CD4-positive, alpha-beta T cell treated with Interleukin-6 at 100 ng/mL for 8 hours (primary cell): Measurements from ENCODE around the gene ZSWIM9.
A peak's percentile ranks its signal among the peaks of the same experiment; 100 is the strongest.
"Not testable (repeated sequence)": the region's sequence is repeated elsewhere in the genome, so short reads cannot be mapped to it uniquely, and the experiment has no call there.

Experiments
- DNase-seq: peaks from one replicate; pipeline ENCODE4 v3.0.0-alpha.2; 2020; ENCODE audit warnings: mixed read lengths, low spot score

The ZSWIM9 gene

DNA sequence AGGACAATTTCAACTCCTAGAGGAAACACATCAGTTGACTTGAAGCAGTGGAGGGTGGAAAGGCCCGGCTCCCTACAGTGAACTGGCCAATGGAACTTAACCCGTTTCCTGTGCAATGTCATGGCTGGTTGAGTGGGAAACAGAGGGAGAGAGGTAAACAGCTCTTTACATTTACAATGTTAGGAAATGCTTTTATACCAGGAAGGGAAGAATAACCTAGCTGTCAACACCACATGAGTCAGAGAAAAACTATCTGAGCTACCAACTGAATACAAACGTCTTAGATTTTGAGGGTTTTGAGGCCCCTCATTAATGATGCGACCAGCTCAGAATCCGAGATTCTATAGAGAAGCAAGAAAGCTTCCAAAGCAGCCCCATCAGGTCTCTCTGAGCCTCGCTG is 48.5 kb downstream of the ZSWIM9 start:
- DNase-seq, result no peak

GRCh38 chr19:48220784-48221183 is 50.3 kb downstream of the ZSWIM9 start:
- DNase-seq, result not testable (repeated sequence)

DNA sequence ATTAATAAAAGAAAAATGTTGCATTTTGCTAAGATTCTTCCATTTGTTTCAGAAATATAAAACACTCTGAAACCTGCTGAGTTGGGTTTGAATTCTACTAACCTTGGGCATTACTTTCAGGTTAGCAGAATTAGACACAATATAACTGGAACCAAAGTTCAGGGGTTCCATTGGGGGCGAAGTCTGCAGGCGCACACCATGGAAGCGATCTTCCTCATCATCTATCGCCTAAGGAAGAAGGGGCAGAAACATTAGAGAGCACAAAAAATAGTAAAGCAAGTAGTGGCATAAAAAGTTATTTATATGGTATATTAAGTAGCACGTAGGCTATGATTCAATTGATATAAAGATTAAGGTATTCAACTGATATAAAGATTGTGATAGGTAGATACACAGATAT is 51.1 kb downstream of the ZSWIM9 start:
- DNase-seq, result no peak

GRCh38 chr19:48230555-48231129 is 60.2 kb downstream of the ZSWIM9 start:
- DNase-seq, result no peak

GRCh38 chr19:48237057-48237456 is 66.6 kb downstream of the ZSWIM9 start:
- DNase-seq, result no peak

DNA sequence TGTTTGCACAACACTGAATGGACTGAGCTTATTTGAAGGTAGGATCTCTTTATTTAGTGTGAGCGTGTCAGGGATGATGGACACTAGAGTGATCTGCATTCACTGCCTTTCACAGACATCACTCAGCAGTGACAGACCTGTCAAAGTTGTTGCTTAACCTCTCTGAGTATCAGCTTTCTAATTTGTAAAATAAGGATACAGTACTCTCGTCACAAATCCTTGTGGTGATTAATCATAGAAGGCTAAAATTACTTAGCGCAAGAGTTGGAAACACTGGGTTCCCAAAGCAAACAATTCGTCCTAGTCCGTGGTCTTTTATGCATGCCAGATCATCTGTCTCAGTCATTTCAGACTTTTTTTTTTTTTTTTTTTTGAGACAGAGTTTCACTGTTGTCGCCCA is 68.6 kb downstream of the ZSWIM9 start:
- no peak for DNase-seq

- no peak for DNase-seq
Measured at GRCh38 chr19:48239582-48240141, 69.2 kb downstream of the ZSWIM9 start.

DNA sequence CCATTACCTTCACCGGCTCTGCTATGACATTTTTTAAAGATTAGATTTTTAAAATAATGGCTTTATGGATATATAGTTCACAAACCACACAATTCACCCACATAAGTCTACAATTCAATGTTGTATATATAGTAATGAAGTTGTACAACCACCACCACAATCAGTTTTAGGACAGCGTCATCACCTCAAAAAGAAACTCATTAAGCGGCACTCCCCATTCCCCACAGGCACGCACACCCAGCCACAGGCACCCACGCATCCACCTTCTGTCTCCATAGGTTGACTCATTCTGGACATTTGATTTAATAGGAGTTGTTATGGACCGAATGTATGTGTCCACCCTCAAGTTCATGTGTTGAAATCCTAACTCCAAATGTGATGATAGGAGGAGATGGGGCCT is 71.3 kb downstream of the ZSWIM9 start:
- not testable (repeated sequence) for DNase-seq

GRCh38 chr19:48244281-48244680 is 73.8 kb downstream of the ZSWIM9 start:
- DNase-seq, result peak; percentile 72

- DNase-seq, result no peak
Measured at GRCh38 chr19:48246101-48246500, 75.6 kb downstream of the ZSWIM9 start.

GRCh38 chr19:48247212-48247611 is 76.7 kb downstream of the ZSWIM9 start:
- DNase-seq, result no peak
